CD4-positive, alpha-beta T cell treated with Interleukin-6 for 4 hours (primary cell): ENCODE measurements around the gene PEX16.
A peak's percentile ranks its signal among the peaks of the same experiment; 100 is the strongest.

ENCODE experiments used
- DNase-seq: peaks from one replicate; pipeline ENCODE4 v3.0.0-alpha.2; 2020; ENCODE audit warnings: mixed read lengths

Gene PEX16

GRCh38 chr11:45930951-45931570 lies 13.4 kb upstream of the PEX16 start:
- no peak for DNase-seq

GRCh38 chr11:45930031-45930794 lies 12.5 kb upstream of the PEX16 start:
- DNase-seq: peak; percentile 54

- no peak for DNase-seq
Measured at GRCh38 chr11:45929486-45930030, 11.9 kb upstream of the PEX16 start.

GRCh38 chr11:45928535-45929215 lies 11.0 kb upstream of the PEX16 start:
- DNase-seq: no peak

- DNase-seq: no peak
Measured at GRCh38 chr11:45927684-45928413, 10.2 kb upstream of the PEX16 start.

- DNase-seq: no peak
Measured at GRCh38 chr11:45927332-45927683, 9.6 kb upstream of the PEX16 start.

- no peak for DNase-seq
Measured at GRCh38 chr11:45926536-45927331, 9.1 kb upstream of the PEX16 start.

GRCh38 chr11:45926001-45926401 lies 8.3 kb upstream of the PEX16 start:
- DNase-seq: no peak

- no peak for DNase-seq
Measured at GRCh38 chr11:45925550-45925949, 7.9 kb upstream of the PEX16 start.

GRCh38 chr11:45924927-45925326 lies 7.2 kb upstream of the PEX16 start:
- no peak for DNase-seq

GRCh38 chr11:45924036-45924915 lies 6.6 kb upstream of the PEX16 start:
- DNase-seq: no peak

- peak; percentile 50 for DNase-seq
Measured at GRCh38 chr11:45922425-45923082, 4.9 kb upstream of the PEX16 start, which contains the start of gene LARGE2. Gene LARGE2, plus strand, starts transcription at chr11:45922656. Its CDS starts 227 bp downstream, at chr11:45922883.

- no peak for DNase-seq
Measured at GRCh38 chr11:45921561-45922424, 4.1 kb upstream of the PEX16 start.

- DNase-seq: no peak
Measured at GRCh38 chr11:45920531-45921477, 3.1 kb upstream of the PEX16 start.

- no peak for DNase-seq
Measured at GRCh38 chr11:45919806-45920530, 2.3 kb upstream of the PEX16 start.

- DNase-seq: no peak
Measured at GRCh38 chr11:45918962-45919675, 1.4 kb upstream of the PEX16 start.
